GM10847 (cell line): ENCODE results near the gene STX4.

Source experiments
- POLR2A ChIP-seq: IDR thresholded peaks from 2 replicates; pipeline ENCODE4 v1.6.1; 2011; ENCODE audit not compliant: insufficient read length; ENCODE audit errors: extremely low read depth

Gene STX4

GRCh38 chr16:31072540-31073141 lies 39.3 kb downstream of the STX4 start:
- no peak for TF ChIP-seq POLR2A

GRCh38 chr16:31073142-31073969 lies 40.0 kb downstream of the STX4 start:
- no peak for TF ChIP-seq POLR2A

- TF ChIP-seq POLR2A: peak; percentile 50
Measured at GRCh38 chr16:31073970-31074813, 40.8 kb downstream of the STX4 start, which contains the start of the genes ZNF646 and ZNF668. Gene ZNF646 (plus strand): TSS chr16:31074422. CDS start chr16:31076325, 1,903 bp downstream. Gene ZNF668 (minus strand): TSS chr16:31074240. CDS start chr16:31064459, 9,781 bp downstream.

GRCh38 chr16:31074814-31075183 lies 41.4 kb downstream of the STX4 start:
- no peak for TF ChIP-seq POLR2A

GRCh38 chr16:31076319-31076718 lies 43.0 kb downstream of the STX4 start:
- TF ChIP-seq POLR2A: no peak

GRCh38 chr16:31077024-31077423 lies 43.7 kb downstream of the STX4 start:
- no peak for TF ChIP-seq POLR2A

- TF ChIP-seq POLR2A: no peak
Measured at GRCh38 chr16:31077592-31078396, 44.4 kb downstream of the STX4 start.

GRCh38 chr16:31078597-31079341 lies 45.4 kb downstream of the STX4 start:
- TF ChIP-seq POLR2A: no peak

GRCh38 chr16:31079342-31079944 lies 46.1 kb downstream of the STX4 start:
- TF ChIP-seq POLR2A: no peak

- TF ChIP-seq POLR2A: no peak
Measured at GRCh38 chr16:31080035-31080629, 46.8 kb downstream of the STX4 start.

GRCh38 chr16:31080756-31081419 lies 47.5 kb downstream of the STX4 start:
- TF ChIP-seq POLR2A: no peak

GRCh38 chr16:31081428-31082351 lies 48.3 kb downstream of the STX4 start:
- no peak for TF ChIP-seq POLR2A
